SJSA1 (cell line): ENCODE results near the gene SPTBN1. TPM values are rescaled to one million over a fixed set of nuclear protein-coding genes. Genes with fewer than 3 reads are reported as not detected.

Source experiments
- DNase-seq, 2 experiments: peaks; one replicate each; pipeline ENCODE4 v3.0.0-alpha.2; 2015 to 2020; ENCODE audit warnings: low spot score in 2 of 2, low read depth in 1 of 2
- H3K27ac ChIP-seq: fragments of 250-450 bp; sonication (Bioruptor Pico); 2 replicates; pipeline ENCODE4 v1.5.1; 2020; ENCODE audit warnings: mild to moderate bottlenecking, moderate library complexity
- H3K27me3 ChIP-seq: fragments of 250-450 bp; sonication (Bioruptor Pico); replicated peaks from 2 replicates; pipeline ENCODE4 v1.5.1; 2020; ENCODE audit warnings: mild to moderate bottlenecking, moderate library complexity
- H3K36me3 ChIP-seq: fragments of 250-450 bp; sonication (Bioruptor Pico); 2 replicates; pipeline ENCODE4 v1.5.1; 2020; ENCODE audit warnings: mild to moderate bottlenecking
- H3K4me1 ChIP-seq: fragments of 250-450 bp; sonication (Bioruptor Pico); replicated peaks from 2 replicates; pipeline ENCODE4 v1.6.1; 2021; ENCODE audit warnings: mild to moderate bottlenecking
- H3K4me3 ChIP-seq: fragments of 250-450 bp; sonication (Bioruptor Pico); 2 replicates; pipeline ENCODE4 v1.5.1; 2020; ENCODE audit warnings: mild to moderate bottlenecking
- H3K9me3 ChIP-seq: fragments of 250-450 bp; sonication (Bioruptor Pico); replicated peaks from 2 replicates; pipeline ENCODE4 v1.5.1; 2020; ENCODE audit warnings: mild to moderate bottlenecking
- total RNA-seq: library from RNA; depleted of rRNA; stranded (reverse); fragments of >200 nt; shearing (Covaris generic); gene quantifications from 2 replicates; pipeline ENCODE4 v1.2.3, GENCODE V29; 2014

The SPTBN1 gene
- total RNA-seq, 1 experiment from 2014 or later, result 180 TPM

GRCh38 chr2:54424555-54425163 lies 31.5 kb upstream of the SPTBN1 start:
- H3K27ac ChIP-seq, result no peak overlapping the region
- no peaks in the 10 kb centered on the region for H3K27me3 ChIP-seq
- no peak for DNase-seq
- H3K4me1 ChIP-seq, result no peaks in the 10 kb centered on the region
- H3K4me3 ChIP-seq, result no peak overlapping the region
- H3K36me3 ChIP-seq, result no peaks in the 10 kb centered on the region
- no peaks in the 10 kb centered on the region; the same call in 1 of the 2 replicates for H3K9me3 ChIP-seq

GRCh38 chr2:54428108-54428831 lies 27.9 kb upstream of the SPTBN1 start:
- no peaks in the 10 kb centered on the region for H3K36me3 ChIP-seq
- no peak for DNase-seq

GRCh38 chr2:54429054-54429453 lies 27.1 kb upstream of the SPTBN1 start:
- H3K27ac ChIP-seq, result no peak overlapping the region
- H3K27me3 ChIP-seq, result no peaks in the 10 kb centered on the region
- H3K9me3 ChIP-seq, result no peaks in the 10 kb centered on the region; the same call in 1 of the 2 replicates
- no peak for DNase-seq
- H3K4me1 ChIP-seq, result no peaks in the 10 kb centered on the region
- no peak overlapping the region for H3K4me3 ChIP-seq
- H3K36me3 ChIP-seq, result no peaks in the 10 kb centered on the region

More at GRCh38 chr2:54428108-54428831, 27.9 kb upstream of the SPTBN1 start:
- H3K4me3 ChIP-seq, result no peak overlapping the region
- no peaks in the 10 kb centered on the region for H3K4me1 ChIP-seq
- H3K27me3 ChIP-seq, result no peaks in the 10 kb centered on the region
- H3K9me3 ChIP-seq, result no peaks in the 10 kb centered on the region; the same call in 1 of the 2 replicates
- no peak overlapping the region for H3K27ac ChIP-seq

GRCh38 chr2:54429811-54430551 lies 26.1 kb upstream of the SPTBN1 start:
- DNase-seq, result no peak
- Histone ChIP-seq H3K9me3 (no peaks in the 10 kb centered on the region), H3K4me1 (no peaks in the 10 kb centered on the region), H3K36me3 (no peaks in the 10 kb centered on the region), H3K27me3 (no peaks in the 10 kb centered on the region), H3K4me3 (no peak overlapping the region), H3K27ac (no peak overlapping the region)

- H3K9me3 ChIP-seq, result no peaks in the 10 kb centered on the region
- no peak for DNase-seq
- H3K27me3 ChIP-seq, result no peaks in the 10 kb centered on the region
- no peaks in the 10 kb centered on the region for H3K36me3 ChIP-seq
- H3K4me1 ChIP-seq, result no peaks in the 10 kb centered on the region
- H3K4me3 ChIP-seq, result no peak overlapping the region
- H3K27ac ChIP-seq, result no peak overlapping the region
These were observed 25.5 kb upstream of the SPTBN1 start for GRCh38 chr2:54430649-54431048.

GRCh38 chr2:54432251-54433015 lies 23.7 kb upstream of the SPTBN1 start:
- H3K4me3 ChIP-seq, result no peak overlapping the region
- no peak overlapping the region for H3K27ac ChIP-seq
- H3K36me3 ChIP-seq, result no peaks in the 10 kb centered on the region
- DNase-seq, result no peak
- H3K9me3 ChIP-seq, result no peaks in the 10 kb centered on the region
- H3K4me1 ChIP-seq, result no peaks in the 10 kb centered on the region
- no peaks in the 10 kb centered on the region for H3K27me3 ChIP-seq

DNA sequence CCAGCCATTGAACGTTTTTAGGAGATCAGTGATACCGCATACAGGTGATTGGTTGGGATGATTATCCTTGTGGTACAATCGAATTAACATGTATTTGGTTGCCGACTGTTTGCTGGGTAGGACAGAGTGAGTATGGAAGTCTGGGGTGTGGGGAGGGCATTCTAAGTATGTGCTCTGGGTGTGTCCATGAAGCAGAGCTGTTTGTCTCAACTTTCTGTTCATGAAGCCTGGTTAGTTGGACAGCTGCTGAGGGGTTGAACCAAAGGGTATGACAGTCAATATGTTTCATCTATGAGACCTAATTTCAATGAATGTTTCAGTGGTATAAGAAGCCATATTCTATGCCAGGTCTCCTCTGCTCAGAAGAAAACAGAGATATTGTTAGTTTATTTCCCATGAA lies 21.9 kb upstream of the SPTBN1 start:
- no peak for DNase-seq
- H3K27ac ChIP-seq, result no peak overlapping the region
- H3K27me3 ChIP-seq, result no peaks in the 10 kb centered on the region
- no peak overlapping the region for H3K4me3 ChIP-seq
- H3K9me3 ChIP-seq, result no peaks in the 10 kb centered on the region
- no peaks in the 10 kb centered on the region for H3K4me1 ChIP-seq
- no peaks in the 10 kb centered on the region for H3K36me3 ChIP-seq

DNA sequence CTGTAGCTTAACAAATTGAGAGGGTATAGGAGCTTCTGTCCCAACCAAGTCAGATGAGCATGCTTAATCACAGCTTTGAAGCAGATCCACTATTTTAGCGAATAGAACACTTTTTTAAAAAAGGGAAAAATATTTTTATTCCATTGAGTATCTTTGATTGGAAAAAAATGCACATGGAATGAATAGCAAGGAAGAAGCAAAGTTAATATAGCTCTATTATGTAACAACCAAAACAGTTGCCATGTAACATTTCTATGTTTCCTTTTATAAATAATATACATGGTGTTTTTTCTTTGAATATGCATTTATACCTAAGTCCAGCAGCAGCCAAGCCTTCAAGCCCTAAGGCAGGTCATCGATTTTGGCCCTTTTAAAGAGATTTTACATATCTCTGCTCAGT lies 21.4 kb upstream of the SPTBN1 start:
- H3K27ac ChIP-seq, result no peak overlapping the region
- H3K9me3 ChIP-seq, result no peaks in the 10 kb centered on the region
- DNase-seq, result no peak
- H3K27me3 ChIP-seq, result no peaks in the 10 kb centered on the region
- H3K4me3 ChIP-seq, result no peak overlapping the region
- no peaks in the 10 kb centered on the region for H3K4me1 ChIP-seq
- H3K36me3 ChIP-seq, result no peaks in the 10 kb centered on the region

DNA sequence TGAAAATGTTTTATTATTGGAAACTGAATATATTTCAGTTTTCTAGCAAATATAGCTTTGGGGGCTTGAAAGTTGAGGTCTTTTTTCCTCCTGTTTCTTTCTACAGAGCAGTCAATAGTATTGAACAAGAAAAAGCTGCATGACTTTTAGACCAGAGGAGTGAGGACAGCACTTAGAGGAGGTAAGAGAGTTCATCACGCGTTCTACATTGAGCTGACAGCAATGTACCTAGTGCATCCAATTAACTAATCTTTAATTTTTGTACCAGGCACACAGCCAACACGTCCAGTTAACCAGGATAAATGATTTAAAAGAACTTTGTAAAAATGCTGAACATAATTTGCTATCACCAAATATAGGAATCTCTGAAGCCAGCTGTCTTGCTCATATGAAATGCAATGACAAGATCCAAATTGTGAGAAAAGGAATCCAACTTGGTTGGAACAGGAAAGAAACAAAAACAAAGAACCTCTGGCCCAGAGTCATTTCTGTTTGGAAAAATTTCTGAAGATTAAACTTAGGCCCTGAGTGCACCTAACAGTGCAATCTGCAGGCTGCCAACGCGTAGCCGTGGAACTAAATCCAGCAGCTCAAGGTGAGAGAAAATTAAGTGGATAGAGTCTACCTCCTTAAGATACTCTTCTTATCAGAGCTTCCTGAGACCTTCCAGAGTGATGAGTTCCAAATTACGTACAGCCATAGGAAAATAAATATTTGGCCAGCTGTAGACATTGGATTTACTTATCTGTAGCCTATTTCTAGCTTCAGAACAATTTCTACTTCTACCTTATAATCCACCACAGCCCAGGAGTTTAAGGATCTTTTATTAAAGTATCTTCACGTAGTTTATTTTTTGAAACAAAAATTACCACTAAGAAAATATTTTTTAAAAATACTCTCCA lies 20.6 kb upstream of the SPTBN1 start:
- DNase-seq, result no peak
- Histone ChIP-seq H3K27me3 (no peaks in the 10 kb centered on the region), H3K27ac (no peak overlapping the region), H3K4me3 (no peak overlapping the region), H3K9me3 (no peaks in the 10 kb centered on the region), H3K4me1 (no peaks in the 10 kb centered on the region), H3K36me3 (no peaks in the 10 kb centered on the region)

GRCh38 chr2:54437588-54437987 lies 18.5 kb upstream of the SPTBN1 start:
- Histone ChIP-seq H3K9me3 (no peaks in the 10 kb centered on the region), H3K27ac (no peak overlapping the region), H3K36me3 (no peaks in the 10 kb centered on the region), H3K4me1 (no peaks in the 10 kb centered on the region), H3K27me3 (no peaks in the 10 kb centered on the region), H3K4me3 (no peak overlapping the region)
- DNase-seq, result no peak

DNA sequence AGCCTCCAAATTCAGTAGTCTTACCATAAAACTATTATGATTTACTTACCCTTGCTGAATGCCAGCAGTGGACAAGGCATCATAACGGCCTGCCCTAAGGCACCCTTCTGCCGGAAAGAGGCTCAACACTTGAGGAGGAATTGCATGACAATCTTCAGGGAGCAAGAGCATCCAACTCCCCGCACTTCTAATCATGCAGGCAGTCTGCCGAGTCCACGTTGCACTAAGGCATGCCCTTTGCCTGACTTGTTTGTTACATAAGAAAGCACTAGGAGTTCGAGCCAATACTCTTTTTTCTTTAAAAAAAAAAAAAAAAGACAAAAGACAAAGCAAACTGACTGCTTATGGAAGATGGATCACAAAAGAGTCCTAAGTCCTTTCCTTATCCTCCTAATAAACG lies 17.9 kb upstream of the SPTBN1 start:
- DNase-seq, result no peak

DNA sequence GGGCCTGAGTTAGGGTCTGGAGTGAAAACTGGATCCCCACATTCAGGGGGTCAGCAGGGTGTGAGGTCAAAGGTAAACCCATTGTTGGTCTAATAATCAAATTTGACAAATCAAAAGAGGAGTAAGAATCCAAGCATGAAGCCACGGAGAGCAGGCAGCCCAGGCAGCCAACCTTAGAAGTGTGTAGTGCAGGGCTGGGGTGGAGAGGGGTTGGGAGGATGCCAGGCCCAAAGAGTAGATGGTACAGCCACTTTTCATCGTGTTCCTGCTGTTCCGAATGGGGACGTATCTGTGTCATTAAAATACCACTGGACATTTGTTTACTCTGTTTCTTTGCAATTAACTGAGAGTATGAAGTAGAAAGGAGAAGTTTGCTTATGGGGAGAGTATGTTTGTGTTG lies 16.5 kb upstream of the SPTBN1 start:
- DNase-seq, result no peak
- Histone ChIP-seq H3K9me3 (no peaks in the 10 kb centered on the region), H3K27ac (no peak overlapping the region), H3K4me1 (no peaks in the 10 kb centered on the region), H3K4me3 (no peak overlapping the region), H3K36me3 (no peaks in the 10 kb centered on the region), H3K27me3 (no peaks in the 10 kb centered on the region)

More for the DNA sequence above, 17.9 kb upstream of the SPTBN1 start:
- Histone ChIP-seq H3K4me3 (no peak overlapping the region), H3K36me3 (no peaks in the 10 kb centered on the region), H3K27me3 (no peaks in the 10 kb centered on the region), H3K27ac (no peak overlapping the region), H3K9me3 (no peaks in the 10 kb centered on the region), H3K4me1 (no peaks in the 10 kb centered on the region)

DNA sequence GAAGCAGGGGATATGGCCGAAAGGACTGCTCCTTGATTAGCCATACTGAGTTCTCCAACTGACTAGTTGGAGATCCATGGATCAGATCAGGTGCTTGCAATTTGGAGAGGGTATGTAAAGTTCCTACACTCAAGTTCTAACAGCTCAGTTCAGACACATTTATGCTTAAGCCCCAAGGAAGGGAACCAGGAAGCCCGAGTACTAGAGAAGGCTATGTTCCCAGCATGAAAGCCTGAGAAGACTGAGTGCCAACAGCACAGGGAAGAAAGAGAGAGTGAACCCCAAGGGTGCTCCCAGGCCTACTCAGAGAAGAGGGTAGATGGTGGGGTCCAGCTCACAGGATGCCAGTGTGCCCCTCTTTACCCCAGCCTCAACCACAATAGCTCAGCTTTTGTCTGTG lies 16.1 kb upstream of the SPTBN1 start:
- DNase-seq, result no peak
- H3K4me3 ChIP-seq, result no peak overlapping the region
- H3K9me3 ChIP-seq, result no peaks in the 10 kb centered on the region

More for the DNA sequence above, 16.1 kb upstream of the SPTBN1 start:
- Histone ChIP-seq H3K27ac (no peak overlapping the region), H3K27me3 (no peaks in the 10 kb centered on the region), H3K36me3 (no peaks in the 10 kb centered on the region), H3K4me1 (no peaks in the 10 kb centered on the region)
